ENCODE data around the gene THEMIS.

The THEMIS gene

GRCh38 chr6:127706216-127706615, 194.6 kb downstream of the THEMIS start:
- no peaks in the 10 kb centered on the region for H3K9me2 ChIP-seq (replicated peaks; ENCODE audit: insufficient read depth, low read length)

DNA sequence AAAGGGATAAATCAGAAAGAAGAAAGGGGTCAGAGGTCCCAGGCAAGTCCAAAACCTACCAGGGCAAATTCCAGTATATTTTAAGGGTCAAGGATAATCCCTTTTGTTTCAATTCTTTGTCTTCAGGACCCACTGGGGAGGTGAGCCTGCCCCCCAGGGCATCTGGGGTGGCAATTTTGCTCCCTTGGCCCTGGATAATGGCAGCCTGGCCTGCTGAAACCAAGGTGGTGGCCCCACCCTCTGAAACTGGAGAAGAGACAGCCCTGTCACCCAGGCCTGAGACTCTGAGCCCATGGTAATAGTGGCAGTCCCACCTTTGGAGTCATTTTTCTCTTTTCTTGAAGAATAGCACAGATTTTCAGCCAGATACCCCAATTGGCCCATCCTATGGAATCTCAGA, 205.8 kb downstream of the THEMIS start:
- Histone ChIP-seq H3K4me3 (ENCODE audit: low read length) (no peak overlapping the region), H3F3A (ENCODE audit: insufficient read depth, low read length) (no peaks in the 10 kb centered on the region), H3K27ac (ENCODE audit: low read length) (no peak overlapping the region), H3K36me3 (replicated peaks; ENCODE audit: insufficient read depth, low read length) (no peaks in the 10 kb centered on the region), H3K9ac (ENCODE audit: low read length) (no peak overlapping the region), H3K9me3 (replicated peaks; ENCODE audit: insufficient read depth, low read length) (no peaks in the 10 kb centered on the region), H3K27me3 (replicated peaks; ENCODE audit: insufficient read depth, low read length) (no peaks in the 10 kb centered on the region), H2AFZ (ENCODE audit: low read length) (no peak overlapping the region), H3K79me2 (ENCODE audit: low read length) (no peaks in the 10 kb centered on the region), H3K9me2 (replicated peaks; ENCODE audit: insufficient read depth, low read length) (no peaks in the 10 kb centered on the region), H4K20me1 (ENCODE audit: insufficient read depth, low read length) (no peaks in the 10 kb centered on the region), H3K4me1 (ENCODE audit: low read length) (no peaks in the 10 kb centered on the region), H3K4me2 (ENCODE audit: low read depth, low read length) (no peak overlapping the region)
- TF ChIP-seq EZH2phosphoT487 (IDR thresholded peaks at IDR 0.05; ENCODE audit: low read length): no peak
- no peak for TF ChIP-seq CTCF (IDR thresholded peaks at IDR 0.05; ENCODE audit: low read length)
- no peak for TF ChIP-seq EZH2 (optimal IDR thresholded peaks at IDR 0.05; ENCODE audit: low read depth, low read length)
- DNase-seq: no peak

More at GRCh38 chr6:127706216-127706615, 194.6 kb downstream of the THEMIS start:
- TF ChIP-seq EZH2 (optimal IDR thresholded peaks at IDR 0.05; ENCODE audit: low read depth, low read length): no peak
- no peak for TF ChIP-seq EZH2phosphoT487 (IDR thresholded peaks at IDR 0.05; ENCODE audit: low read length)
- TF ChIP-seq CTCF (IDR thresholded peaks at IDR 0.05; ENCODE audit: low read length): no peak
- DNase-seq: no peak
- H3K27me3 ChIP-seq (replicated peaks; ENCODE audit: insufficient read depth, low read length): no peaks in the 10 kb centered on the region
- H3K27ac ChIP-seq (ENCODE audit: low read length): no peak overlapping the region
- H3K79me2 ChIP-seq (ENCODE audit: low read length): no peaks in the 10 kb centered on the region
- H3K4me1 ChIP-seq (ENCODE audit: low read length): no peaks in the 10 kb centered on the region
- H3K4me2 ChIP-seq (ENCODE audit: low read depth, low read length): no peak overlapping the region
- no peaks in the 10 kb centered on the region for H3K9me3 ChIP-seq (replicated peaks; ENCODE audit: insufficient read depth, low read length)
- no peaks in the 10 kb centered on the region for H4K20me1 ChIP-seq (ENCODE audit: insufficient read depth, low read length)
- H2AFZ ChIP-seq (ENCODE audit: low read length): no peak overlapping the region
- H3F3A ChIP-seq (ENCODE audit: insufficient read depth, low read length): no peaks in the 10 kb centered on the region
- H3K4me3 ChIP-seq (ENCODE audit: low read length): no peak overlapping the region
- H3K36me3 ChIP-seq (replicated peaks; ENCODE audit: insufficient read depth, low read length): no peaks in the 10 kb centered on the region
- no peak overlapping the region for H3K9ac ChIP-seq (ENCODE audit: low read length)

DNA sequence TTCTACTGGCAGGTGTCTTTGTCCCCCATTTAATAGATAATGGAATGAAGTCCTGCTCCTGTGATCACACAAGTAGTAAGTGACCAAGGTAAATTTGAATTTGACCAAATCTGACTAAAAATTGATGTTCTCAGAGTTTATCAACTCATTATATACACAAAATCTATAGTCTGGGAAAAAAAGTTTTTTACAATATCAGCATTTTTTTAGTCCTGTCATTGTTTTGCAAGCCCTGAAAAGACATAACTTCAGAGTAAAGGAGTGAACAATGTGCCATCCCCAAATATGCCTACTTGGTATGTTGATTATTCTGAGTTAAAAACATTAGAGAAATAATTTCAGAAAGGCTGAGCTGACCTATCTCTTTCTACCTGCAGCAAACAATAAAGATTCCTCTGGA, 209.7 kb downstream of the THEMIS start:
- H3K36me3 ChIP-seq (replicated peaks; ENCODE audit: insufficient read depth, low read length): no peaks in the 10 kb centered on the region
- H3F3A ChIP-seq (ENCODE audit: insufficient read depth, low read length): no peaks in the 10 kb centered on the region
- H3K9me3 ChIP-seq (replicated peaks; ENCODE audit: insufficient read depth, low read length): no peaks in the 10 kb centered on the region
- TF ChIP-seq EZH2 (optimal IDR thresholded peaks at IDR 0.05; ENCODE audit: low read depth, low read length) (no peak), EZH2phosphoT487 (IDR thresholded peaks at IDR 0.05; ENCODE audit: low read length) (no peak), CTCF (IDR thresholded peaks at IDR 0.05; ENCODE audit: low read length) (no peak)
- no peaks in the 10 kb centered on the region for H3K27me3 ChIP-seq (replicated peaks; ENCODE audit: insufficient read depth, low read length)
- H3K9me2 ChIP-seq (replicated peaks; ENCODE audit: insufficient read depth, low read length): no peaks in the 10 kb centered on the region
- no peaks in the 10 kb centered on the region for H3K4me1 ChIP-seq (ENCODE audit: low read length)
- no peak for DNase-seq
- no peaks in the 10 kb centered on the region for H4K20me1 ChIP-seq (ENCODE audit: insufficient read depth, low read length)
- no peaks in the 10 kb centered on the region for H3K79me2 ChIP-seq (ENCODE audit: low read length)
- H3K27ac ChIP-seq (ENCODE audit: low read length): no peak overlapping the region
- no peak overlapping the region for H3K4me2 ChIP-seq (ENCODE audit: low read depth, low read length)
- H3K4me3 ChIP-seq (ENCODE audit: low read length): no peak overlapping the region
- H2AFZ ChIP-seq (ENCODE audit: low read length): no peak overlapping the region
- no peak overlapping the region for H3K9ac ChIP-seq (ENCODE audit: low read length)

All from MM.1S (cell line).